VCaP (cell line): ENCODE data around the gene MICALL2.

Experiments
- H3K27ac ChIP-seq: fragments of 450-650 bp; 2 replicates; pipeline ENCODE4 v1.5.1; 2017
- TF ChIP-seq, protein P1 (sequence below): fragments of 450-650 bp; conservative IDR thresholded peaks from 2 replicates; pipeline ENCODE4 v1.5.1; 2017; ENCODE audit warnings: mild to moderate bottlenecking, moderate library complexity

Gene MICALL2

DNA sequence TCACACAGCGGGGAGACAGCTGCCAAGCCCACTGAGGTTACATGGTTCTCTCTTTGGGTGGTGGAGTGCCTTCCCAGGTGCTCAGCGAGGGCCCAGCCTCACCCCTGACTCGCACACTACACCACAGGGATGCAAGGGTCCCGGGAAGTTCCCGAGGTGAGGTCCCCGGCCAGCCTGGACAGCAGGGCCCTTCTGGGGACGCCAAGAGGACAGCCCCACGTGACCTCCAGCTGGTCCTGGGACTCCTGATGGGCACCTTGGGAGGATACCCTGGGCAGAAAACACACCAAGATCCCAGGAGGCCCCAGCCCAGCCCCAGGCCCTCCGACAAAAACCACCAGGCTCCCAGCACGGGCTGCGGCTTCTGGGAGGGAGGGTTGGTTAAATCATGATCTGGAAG, 8.3 kb downstream of the MICALL2 start:
- no peak overlapping the region for H3K27ac ChIP-seq
- TF ChIP-seq, protein P1, sequence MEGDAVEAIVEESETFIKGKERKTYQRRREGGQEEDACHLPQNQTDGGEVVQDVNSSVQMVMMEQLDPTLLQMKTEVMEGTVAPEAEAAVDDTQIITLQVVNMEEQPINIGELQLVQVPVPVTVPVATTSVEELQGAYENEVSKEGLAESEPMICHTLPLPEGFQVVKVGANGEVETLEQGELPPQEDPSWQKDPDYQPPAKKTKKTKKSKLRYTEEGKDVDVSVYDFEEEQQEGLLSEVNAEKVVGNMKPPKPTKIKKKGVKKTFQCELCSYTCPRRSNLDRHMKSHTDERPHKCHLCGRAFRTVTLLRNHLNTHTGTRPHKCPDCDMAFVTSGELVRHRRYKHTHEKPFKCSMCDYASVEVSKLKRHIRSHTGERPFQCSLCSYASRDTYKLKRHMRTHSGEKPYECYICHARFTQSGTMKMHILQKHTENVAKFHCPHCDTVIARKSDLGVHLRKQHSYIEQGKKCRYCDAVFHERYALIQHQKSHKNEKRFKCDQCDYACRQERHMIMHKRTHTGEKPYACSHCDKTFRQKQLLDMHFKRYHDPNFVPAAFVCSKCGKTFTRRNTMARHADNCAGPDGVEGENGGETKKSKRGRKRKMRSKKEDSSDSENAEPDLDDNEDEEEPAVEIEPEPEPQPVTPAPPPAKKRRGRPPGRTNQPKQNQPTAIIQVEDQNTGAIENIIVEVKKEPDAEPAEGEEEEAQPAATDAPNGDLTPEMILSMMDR = no peak

DNA sequence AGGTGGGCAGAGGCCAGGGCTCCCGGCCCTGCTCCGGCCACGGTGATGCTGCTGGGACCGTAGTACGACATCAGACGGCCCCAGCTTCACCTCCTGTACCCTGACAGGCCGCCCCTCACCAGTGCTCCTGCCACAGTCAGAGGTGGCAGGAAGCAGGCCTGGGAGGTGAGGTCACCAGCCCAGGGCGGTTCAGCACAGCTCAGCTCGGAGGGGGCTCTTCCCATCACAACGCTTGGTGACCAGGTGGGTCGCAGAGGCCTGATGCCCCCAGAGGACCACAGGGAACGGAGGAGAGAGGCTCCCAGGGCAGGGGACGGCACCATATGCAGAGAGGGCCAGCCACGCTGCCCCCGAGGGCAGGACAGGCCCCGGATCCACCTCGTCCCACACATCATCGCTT, 8.8 kb downstream of the MICALL2 start:
- TF ChIP-seq, protein P1 = no peak
- H3K27ac ChIP-seq = no peak overlapping the region

DNA sequence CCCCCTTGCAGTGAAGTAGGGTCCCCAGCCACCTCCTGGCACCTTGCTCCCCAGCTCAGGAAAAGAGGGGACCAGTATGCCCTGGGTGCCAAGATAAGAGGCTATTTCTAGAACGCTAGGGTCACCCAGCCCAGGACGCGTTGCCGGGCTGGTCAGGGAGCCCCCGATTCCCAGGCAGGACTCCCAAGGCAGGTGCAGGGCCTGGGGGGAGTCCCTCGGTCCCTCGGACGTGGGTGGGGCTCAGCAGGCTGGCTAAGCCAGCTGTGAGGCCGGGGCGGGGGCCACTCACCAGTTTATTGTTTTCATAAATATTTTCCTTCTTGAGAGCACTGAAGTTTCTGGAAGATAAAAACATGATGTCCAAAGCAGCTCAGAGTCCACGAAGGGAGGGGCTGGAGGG, 9.3 kb downstream of the MICALL2 start:
- TF ChIP-seq, protein P1 = no peak
- H3K27ac ChIP-seq = no peak overlapping the region

DNA sequence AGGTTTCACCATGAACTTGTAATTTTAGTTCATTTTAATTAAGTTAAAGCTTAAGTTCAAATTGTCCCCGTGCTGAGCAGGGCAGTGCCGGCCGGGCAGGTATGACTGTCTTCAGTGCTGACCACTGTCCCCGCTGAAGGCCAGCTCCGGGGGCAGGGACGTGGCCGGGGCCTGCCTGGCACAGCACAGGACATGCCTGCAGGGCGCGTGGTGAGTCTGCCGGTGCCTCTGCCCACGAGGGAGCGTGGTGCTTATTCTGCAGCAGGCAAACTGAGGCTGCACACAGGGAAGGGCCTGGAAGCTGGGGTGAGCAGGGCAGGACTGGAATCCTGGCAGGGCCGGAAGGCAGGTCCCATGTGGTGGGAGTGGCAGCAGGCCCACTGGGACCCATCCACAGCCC, 9.8 kb downstream of the MICALL2 start:
- H3K27ac ChIP-seq = no peak overlapping the region
- TF ChIP-seq, protein P1 = no peak

DNA sequence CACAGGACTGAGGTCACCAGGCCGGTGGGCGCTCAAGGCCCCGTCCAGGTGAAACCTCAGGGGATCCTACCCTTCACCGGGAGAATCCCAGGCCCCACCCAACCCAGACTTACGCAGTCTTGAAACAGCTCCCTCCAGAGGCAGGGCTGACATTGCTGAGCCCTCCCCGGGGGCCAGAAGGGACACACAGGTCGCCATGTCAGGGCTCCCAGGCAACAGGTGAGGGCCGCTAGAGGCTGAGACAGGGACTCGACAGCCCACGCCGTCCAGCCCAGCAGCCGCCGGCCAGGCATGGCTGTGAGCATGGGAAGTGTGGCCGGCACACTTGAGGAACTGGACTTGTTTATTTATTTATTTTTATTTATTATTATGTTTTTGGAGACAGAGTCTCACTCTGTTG, 10.3 kb downstream of the MICALL2 start:
- H3K27ac ChIP-seq = no peak overlapping the region
- TF ChIP-seq, protein P1 = no peak

DNA sequence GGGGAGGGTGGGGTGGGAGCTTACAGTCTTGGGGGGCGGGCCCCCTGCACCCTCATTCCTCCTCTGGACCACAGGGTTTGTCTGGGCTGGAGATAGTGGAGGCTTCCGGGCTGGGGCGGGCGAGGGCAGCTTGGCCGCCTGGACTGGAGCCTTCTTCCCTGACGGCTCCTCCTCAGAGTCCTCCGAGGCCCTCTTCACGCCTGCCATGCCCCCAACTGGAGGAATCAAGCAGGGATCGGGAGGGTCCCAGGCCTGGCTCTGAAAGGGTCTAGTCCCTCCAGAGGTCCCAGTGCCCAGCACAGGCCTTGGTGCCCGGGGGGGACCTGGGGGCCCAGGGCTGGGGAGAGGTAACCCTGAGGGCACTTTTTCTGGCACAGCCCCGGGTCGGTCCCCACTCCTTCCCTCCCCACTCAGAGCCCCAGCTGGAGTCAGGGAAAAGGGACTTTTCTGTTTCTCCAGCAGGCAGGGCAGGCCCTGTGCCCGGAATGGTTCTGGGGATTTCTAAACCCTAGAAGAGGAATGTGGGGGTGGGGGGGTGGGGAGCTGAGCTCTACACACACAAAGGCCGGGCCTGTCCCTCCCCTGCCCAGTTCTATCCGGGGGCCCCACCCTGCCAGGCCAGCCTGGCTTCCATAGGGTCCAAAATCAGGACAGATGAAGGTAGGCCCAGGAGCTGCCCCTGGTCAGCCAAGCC, 11.6 kb downstream of the MICALL2 start:
- TF ChIP-seq, protein P1 = no peak
- H3K27ac ChIP-seq = no peak overlapping the region

DNA sequence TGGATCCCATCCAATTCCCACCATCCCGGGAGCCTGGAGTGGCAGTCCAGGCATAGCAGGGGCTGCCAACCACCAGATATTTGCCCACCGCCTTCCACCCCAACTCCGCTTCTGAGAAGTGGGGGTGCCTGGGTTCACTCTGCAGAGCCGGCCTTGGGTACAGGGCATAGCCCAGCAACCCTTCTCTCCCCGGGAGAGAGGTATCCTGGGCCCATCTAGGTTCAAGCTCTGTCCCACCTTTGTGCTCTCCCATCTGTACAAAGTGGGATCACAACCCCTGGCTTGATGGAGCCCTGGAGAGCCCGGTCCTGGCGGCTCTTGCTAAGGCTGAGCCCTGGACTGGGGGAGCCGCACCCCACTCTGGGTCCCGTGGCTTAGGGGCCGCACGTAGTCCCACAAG, 12.2 kb downstream of the MICALL2 start:
- TF ChIP-seq, protein P1 = no peak
- H3K27ac ChIP-seq = no peak overlapping the region
